ENCODE data around the gene PPFIA4. TPM values are rescaled to one million over a fixed set of nuclear protein-coding genes. Genes with fewer than 3 reads are reported as not detected.

Gene PPFIA4
- total RNA-seq, 3 donors from 2014 or later (not counting 1 experiment from before 2014, with no cell fraction given) = 0.18 to 0.88 (median 0.33) TPM

- H3K4me1 ChIP-seq (ENCODE audit: control insufficient read depth, insufficient read depth, low read length) = peaks cover 16% of the 10 kb centered on the region
- peak overlapping the region; percentile 79 for H3K4me3 Mint-ChIP-seq
- DNase-seq = no peak
- no peaks in the 10 kb centered on the region for H3K9me3 ChIP-seq (ENCODE audit: control insufficient read depth, insufficient read depth, low read length)
- peaks cover 8% of the 10 kb centered on the region in 2 donors for H3K4me1 Mint-ChIP-seq
- intact Hi-C loops (cut with micrococcal nuclease) = loop anchor here (2.0 kb wide), 1 partner anchor 19 kb away; the partner anchor contains the start of gene TMEM183A
- H3K27me3 ChIP-seq (ENCODE audit: control insufficient read depth, insufficient read depth, low read length) = peaks cover 4% of the 10 kb centered on the region
- no peak overlapping the region for H3K4me3 ChIP-seq (ENCODE audit: low read length)
- ATAC-seq = no peak
- H3K27me3 Mint-ChIP-seq (ENCODE audit: low read depth in 2 of 2) = peaks cover 0 to 7% of the 10 kb centered on the region in 2 donors
- peak overlapping the region; percentile 74 to 81 for H3K27ac Mint-ChIP-seq
- peak overlapping the region; percentile 60 for H3K27ac ChIP-seq (ENCODE audit: low read length)
- H3K36me3 ChIP-seq (ENCODE audit: control insufficient read depth, insufficient read depth, low read length) = peaks cover 30% of the 10 kb centered on the region
- peaks cover 14% of the 10 kb centered on the region for H3K36me3 Mint-ChIP-seq
- peaks cover 0 to 3% of the 10 kb centered on the region in 2 donors for H3K9me3 Mint-ChIP-seq
- TF ChIP-seq, protein P1, sequence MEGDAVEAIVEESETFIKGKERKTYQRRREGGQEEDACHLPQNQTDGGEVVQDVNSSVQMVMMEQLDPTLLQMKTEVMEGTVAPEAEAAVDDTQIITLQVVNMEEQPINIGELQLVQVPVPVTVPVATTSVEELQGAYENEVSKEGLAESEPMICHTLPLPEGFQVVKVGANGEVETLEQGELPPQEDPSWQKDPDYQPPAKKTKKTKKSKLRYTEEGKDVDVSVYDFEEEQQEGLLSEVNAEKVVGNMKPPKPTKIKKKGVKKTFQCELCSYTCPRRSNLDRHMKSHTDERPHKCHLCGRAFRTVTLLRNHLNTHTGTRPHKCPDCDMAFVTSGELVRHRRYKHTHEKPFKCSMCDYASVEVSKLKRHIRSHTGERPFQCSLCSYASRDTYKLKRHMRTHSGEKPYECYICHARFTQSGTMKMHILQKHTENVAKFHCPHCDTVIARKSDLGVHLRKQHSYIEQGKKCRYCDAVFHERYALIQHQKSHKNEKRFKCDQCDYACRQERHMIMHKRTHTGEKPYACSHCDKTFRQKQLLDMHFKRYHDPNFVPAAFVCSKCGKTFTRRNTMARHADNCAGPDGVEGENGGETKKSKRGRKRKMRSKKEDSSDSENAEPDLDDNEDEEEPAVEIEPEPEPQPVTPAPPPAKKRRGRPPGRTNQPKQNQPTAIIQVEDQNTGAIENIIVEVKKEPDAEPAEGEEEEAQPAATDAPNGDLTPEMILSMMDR (IDR thresholded peaks at IDR 0.05) = no peak
Measured at GRCh38 chr1:203025686-203026030, 633 bp upstream of the PPFIA4 start.

GRCh38 chr1:203026666-203027663 lies 674 bp downstream of the PPFIA4 start:
- Mint-ChIP-seq H3K27me3 (ENCODE audit: low read depth in 2 of 2) (peaks cover 0 to 14% of the 10 kb centered on the region in 2 donors), H3K4me1 (peaks cover 8% of the 10 kb centered on the region in 2 donors), H3K36me3 (peaks cover 6% of the 10 kb centered on the region), H3K27ac (peak overlapping the region in 1 of 2 donors; percentile 81), H3K9me3 (peaks cover 0 to 3% of the 10 kb centered on the region in 2 donors), H3K4me3 (peak overlapping the region; percentile 83)
- H3K4me3 ChIP-seq (ENCODE audit: low read length) = peak overlapping the region; percentile 62
- TF ChIP-seq, protein P1 (IDR thresholded peaks at IDR 0.05) = no peak
- DNase-seq = peak in 1 of 2 donors; percentile 22
- H3K27ac ChIP-seq (ENCODE audit: low read length) = no peak overlapping the region
- H3K4me1 ChIP-seq (ENCODE audit: control insufficient read depth, insufficient read depth, low read length) = peaks cover 16% of the 10 kb centered on the region
- intact Hi-C loops (cut with micrococcal nuclease) = no loop called here
- H3K27me3 ChIP-seq (ENCODE audit: control insufficient read depth, insufficient read depth, low read length) = peaks cover 4% of the 10 kb centered on the region
- no peaks in the 10 kb centered on the region for H3K9me3 ChIP-seq (ENCODE audit: control insufficient read depth, insufficient read depth, low read length)
- WGBS (ENCODE audit: insufficient coverage) = 16% methylated on average over 46 of the region's 46 CpGs
- H3K36me3 ChIP-seq (ENCODE audit: control insufficient read depth, insufficient read depth, low read length) = peaks cover 19% of the 10 kb centered on the region
- ATAC-seq = peak; percentile 12 to 31 (median 27)

GRCh38 chr1:203028067-203028783 lies 1.9 kb downstream of the PPFIA4 start:
- Mint-ChIP-seq H3K4me3 (peak overlapping the region; percentile 0), H3K27ac (no peak overlapping the region), H3K4me1 (peaks cover 8% of the 10 kb centered on the region in 2 donors), H3K27me3 (ENCODE audit: low read depth in 2 of 2) (peaks cover 0 to 14% of the 10 kb centered on the region in 2 donors), H3K36me3 (peaks cover 6% of the 10 kb centered on the region), H3K9me3 (peaks cover 0 to 3% of the 10 kb centered on the region in 2 donors)
- ATAC-seq = no peak
- TF ChIP-seq, protein P1 (IDR thresholded peaks at IDR 0.05) = no peak
- 90% methylated on average over 9 of the region's 9 CpGs for WGBS (ENCODE audit: insufficient coverage)
- H3K9me3 ChIP-seq (ENCODE audit: control insufficient read depth, insufficient read depth, low read length) = no peaks in the 10 kb centered on the region
- no peak overlapping the region for H3K27ac ChIP-seq (ENCODE audit: low read length)
- no peak for DNase-seq
- no peak overlapping the region for H3K4me3 ChIP-seq (ENCODE audit: low read length)
- peaks cover 16% of the 10 kb centered on the region for H3K4me1 ChIP-seq (ENCODE audit: control insufficient read depth, insufficient read depth, low read length)
- peaks cover 4% of the 10 kb centered on the region for H3K27me3 ChIP-seq (ENCODE audit: control insufficient read depth, insufficient read depth, low read length)
- H3K36me3 ChIP-seq (ENCODE audit: control insufficient read depth, insufficient read depth, low read length) = peaks cover 12% of the 10 kb centered on the region
- intact Hi-C loops (cut with micrococcal nuclease) = no loop called here

Measured in natural killer cell (primary cell).